Skeletal muscle cell (primary cell): ENCODE data around the gene TMEM236.
"Not testable (repeated sequence)": the region's sequence is repeated elsewhere in the genome, so short reads cannot be mapped to it uniquely, and the experiment has no call there.

ENCODE experiments used
- DNase-seq: peaks from one replicate; pipeline ENCODE4 v3.0.0-alpha.2; 2010; ENCODE audit warnings: low read depth
- H3K4me3 ChIP-seq: 2 replicates; pipeline ENCODE4 v1.5.1; 2011; ENCODE audit warnings: low read depth, mild to moderate bottlenecking, control low read depth, low read length, moderate library complexity

TMEM236 gene

GRCh38 chr10:17751781-17752445 is at the start of gene TMEM236:
TMEM236 (plus strand) TSS chr10:17752201; CDS start chr10:17752296, 95 bp downstream.
- no peak for DNase-seq
- H3K4me3 ChIP-seq, result no peak within 1 kb of the TSS

GRCh38 chr10:17703706-17704105 is 48.3 kb upstream of the TMEM236 start:
- peak; percentile 4 for DNase-seq

GRCh38 chr10:17708821-17709220 is 43.2 kb upstream of the TMEM236 start:
- no peak overlapping the region for H3K4me3 ChIP-seq
- no peak for DNase-seq

More at GRCh38 chr10:17703706-17704105, 48.3 kb upstream of the TMEM236 start:
- H3K4me3 ChIP-seq, result no peak overlapping the region

GRCh38 chr10:17709492-17709891 is 42.5 kb upstream of the TMEM236 start:
- no peak overlapping the region for H3K4me3 ChIP-seq
- no peak for DNase-seq

- DNase-seq, result no peak
- H3K4me3 ChIP-seq, result no peak overlapping the region
Observed at GRCh38 chr10:17710181-17710580, 41.8 kb upstream of the TMEM236 start.

GRCh38 chr10:17712053-17712452 is 39.9 kb upstream of the TMEM236 start:
- DNase-seq, result no peak
- H3K4me3 ChIP-seq, result no peak overlapping the region

GRCh38 chr10:17712717-17713471 is 39.1 kb upstream of the TMEM236 start:
- H3K4me3 ChIP-seq, result no peak overlapping the region
- no peak for DNase-seq

- no peak for DNase-seq
Observed at GRCh38 chr10:17713758-17714157, 38.2 kb upstream of the TMEM236 start.

GRCh38 chr10:17716161-17716560 is 35.8 kb upstream of the TMEM236 start:
- H3K4me3 ChIP-seq, result no peak overlapping the region
- no peak for DNase-seq

More at GRCh38 chr10:17713758-17714157, 38.2 kb upstream of the TMEM236 start:
- no peak overlapping the region for H3K4me3 ChIP-seq

GRCh38 chr10:17722317-17723014 is 29.5 kb upstream of the TMEM236 start:
- DNase-seq, result not testable (repeated sequence)

GRCh38 chr10:17725703-17726102 is 26.3 kb upstream of the TMEM236 start:
- no peak for DNase-seq
- H3K4me3 ChIP-seq, result no peak overlapping the region

More at GRCh38 chr10:17722317-17723014, 29.5 kb upstream of the TMEM236 start:
- H3K4me3 ChIP-seq, result not testable (repeated sequence)

- DNase-seq, result no peak
- H3K4me3 ChIP-seq, result no peak overlapping the region
Observed at GRCh38 chr10:17729630-17730029, 22.4 kb upstream of the TMEM236 start.

GRCh38 chr10:17730667-17731066 is 21.3 kb upstream of the TMEM236 start:
- DNase-seq, result no peak

GRCh38 chr10:17731331-17732020 is 20.5 kb upstream of the TMEM236 start:
- no peak overlapping the region for H3K4me3 ChIP-seq
- DNase-seq, result no peak

More at GRCh38 chr10:17730667-17731066, 21.3 kb upstream of the TMEM236 start:
- H3K4me3 ChIP-seq, result no peak overlapping the region

GRCh38 chr10:17733620-17734019 is 18.4 kb upstream of the TMEM236 start:
- no peak for DNase-seq
- H3K4me3 ChIP-seq, result no peak overlapping the region

- DNase-seq, result no peak
Observed at GRCh38 chr10:17734432-17735080, 17.4 kb upstream of the TMEM236 start.

GRCh38 chr10:17735166-17735941 is 16.6 kb upstream of the TMEM236 start:
- no peak for DNase-seq
- no peak overlapping the region for H3K4me3 ChIP-seq

More at GRCh38 chr10:17734432-17735080, 17.4 kb upstream of the TMEM236 start:
- H3K4me3 ChIP-seq, result no peak overlapping the region

- DNase-seq, result no peak
- H3K4me3 ChIP-seq, result no peak overlapping the region
Observed at GRCh38 chr10:17736223-17736622, 15.8 kb upstream of the TMEM236 start.
